ENCODE results near the gene TMOD1. TPM values are rescaled to one million over a fixed set of nuclear protein-coding genes. Genes with fewer than 3 reads are reported as not detected.

Gene TMOD1
- total RNA-seq, 3 donors from 2014 or later = 10.4 to 15.4 (median 13.9) TPM

DNA sequence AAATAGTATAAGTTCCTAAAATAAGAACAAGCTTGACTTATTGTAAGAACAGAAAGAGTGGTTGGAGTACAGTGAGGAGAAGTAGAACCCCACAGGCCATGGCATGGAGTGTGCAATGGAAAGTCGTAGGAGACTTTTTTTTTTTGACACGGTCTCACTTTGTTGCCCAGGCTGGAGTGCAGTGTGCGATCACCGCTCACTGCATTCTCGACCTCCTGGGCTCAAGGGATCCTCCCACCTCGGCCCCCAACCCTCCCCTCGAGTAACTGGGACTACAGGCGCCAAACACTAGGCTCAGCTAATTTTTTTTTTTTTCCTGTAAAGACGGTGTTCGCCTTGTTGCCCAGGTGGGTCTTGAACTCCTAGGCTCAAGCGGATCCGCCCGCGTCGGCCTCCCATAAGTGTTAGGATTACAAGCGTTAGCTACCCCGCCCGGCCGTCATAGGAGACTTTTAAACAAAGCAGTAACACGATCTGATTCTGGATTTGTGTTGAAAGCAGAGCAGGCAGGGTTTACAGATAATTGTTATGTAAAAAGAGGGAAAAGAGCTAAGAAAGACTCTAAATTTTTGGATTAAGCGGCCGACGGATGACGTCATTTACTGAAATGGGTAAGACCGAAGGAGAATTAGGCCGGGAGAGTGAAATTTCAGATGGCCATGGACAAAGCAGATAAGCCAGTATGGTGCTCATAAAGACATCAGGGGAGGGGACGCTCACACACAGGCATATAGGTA is 130.9 kb downstream of the TMOD1 start:
- Histone ChIP-seq H3K4me1 (peaks cover 0 to 15% of the 10 kb centered on the region in 2 donors), H3K36me3 (no peaks in the 10 kb centered on the region), H3K27ac (peak overlapping the region; percentile 96 to 98), H3K4me3 (peak overlapping the region; percentile 87 to 97 (median 97)), H3K9me3 (no peaks in the 10 kb centered on the region), H3K27me3 (no peaks in the 10 kb centered on the region)
- intact Hi-C loops (cut with DNase I; ENCODE audit: low total_unique reads) = no loop called here
- peak in 1 of 2 donors; percentile 41 for DNase-seq (ENCODE audit: low spot score in 2 of 2)
- TF ChIP-seq POLR2A (IDR thresholded peaks at IDR 0.05) (no peak), POLR2AphosphoS5 (IDR thresholded peaks at IDR 0.05) (no peak)
- TF ChIP-seq, protein P1, sequence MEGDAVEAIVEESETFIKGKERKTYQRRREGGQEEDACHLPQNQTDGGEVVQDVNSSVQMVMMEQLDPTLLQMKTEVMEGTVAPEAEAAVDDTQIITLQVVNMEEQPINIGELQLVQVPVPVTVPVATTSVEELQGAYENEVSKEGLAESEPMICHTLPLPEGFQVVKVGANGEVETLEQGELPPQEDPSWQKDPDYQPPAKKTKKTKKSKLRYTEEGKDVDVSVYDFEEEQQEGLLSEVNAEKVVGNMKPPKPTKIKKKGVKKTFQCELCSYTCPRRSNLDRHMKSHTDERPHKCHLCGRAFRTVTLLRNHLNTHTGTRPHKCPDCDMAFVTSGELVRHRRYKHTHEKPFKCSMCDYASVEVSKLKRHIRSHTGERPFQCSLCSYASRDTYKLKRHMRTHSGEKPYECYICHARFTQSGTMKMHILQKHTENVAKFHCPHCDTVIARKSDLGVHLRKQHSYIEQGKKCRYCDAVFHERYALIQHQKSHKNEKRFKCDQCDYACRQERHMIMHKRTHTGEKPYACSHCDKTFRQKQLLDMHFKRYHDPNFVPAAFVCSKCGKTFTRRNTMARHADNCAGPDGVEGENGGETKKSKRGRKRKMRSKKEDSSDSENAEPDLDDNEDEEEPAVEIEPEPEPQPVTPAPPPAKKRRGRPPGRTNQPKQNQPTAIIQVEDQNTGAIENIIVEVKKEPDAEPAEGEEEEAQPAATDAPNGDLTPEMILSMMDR (IDR thresholded peaks at IDR 0.05) = no peak

DNA sequence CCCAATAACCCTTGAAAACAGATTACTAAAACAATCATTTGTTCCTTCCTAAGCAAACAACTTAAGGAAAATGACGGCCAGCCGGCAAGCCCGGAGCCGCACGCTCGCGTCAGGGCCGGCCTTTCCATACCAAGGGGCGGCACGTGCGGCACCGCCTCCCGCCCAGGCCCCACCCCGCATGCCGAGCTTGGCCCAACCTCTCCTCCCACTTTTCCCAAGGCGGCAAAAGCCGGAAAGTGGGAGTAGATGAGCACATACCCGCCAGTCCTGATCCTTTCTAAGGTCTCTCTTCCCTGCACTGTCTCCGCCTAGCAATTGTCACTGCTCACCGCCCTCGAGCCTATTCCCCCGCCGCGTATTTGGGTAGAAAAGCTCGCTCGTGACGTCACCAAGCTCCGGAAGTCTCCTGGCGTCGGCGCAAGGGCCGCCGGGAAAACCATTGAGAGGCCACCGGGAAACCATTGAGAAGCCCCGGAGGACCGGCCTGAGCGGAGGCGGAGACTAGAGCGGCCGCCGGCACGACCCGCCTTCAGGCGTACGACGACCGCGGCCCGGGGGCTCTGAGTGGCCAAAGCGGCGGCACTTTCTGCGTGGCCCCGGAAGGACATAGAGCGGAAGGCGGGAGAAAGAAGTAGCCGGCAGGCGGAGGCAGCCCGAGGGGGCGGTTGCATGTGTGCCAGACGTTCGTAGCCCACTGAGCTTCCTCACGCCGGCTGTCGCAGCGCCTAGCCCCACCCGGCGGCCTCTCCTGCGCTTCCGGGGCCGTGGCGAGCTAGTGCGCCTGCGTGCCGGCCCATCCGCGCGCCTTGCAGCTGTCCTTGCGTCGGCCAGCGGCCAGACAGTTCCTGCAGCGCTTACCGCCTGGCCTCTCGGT is 131.8 kb downstream of the TMOD1 start, which contains the start of the genes NCBP1 and TSTD2:
TSS of gene NCBP1 (plus strand) at position 837 of the 874 bp plus-strand sequence. CDS start 61 bp downstream, outside the sequence.
TSS of gene TSTD2 (minus strand) at position 384 of the 874 bp plus-strand sequence. CDS start 5,806 bp downstream, outside the sequence.
- intact Hi-C loops (cut with DNase I; ENCODE audit: low total_unique reads) = no loop called here
- DNase-seq (ENCODE audit: low spot score in 2 of 2) = peak; percentile 94 to 95
- H3K9me3 ChIP-seq = no peaks in the 10 kb centered on the region
- peaks cover 0 to 15% of the 10 kb centered on the region in 2 donors for H3K4me1 ChIP-seq
- no peaks in the 10 kb centered on the region for H3K36me3 ChIP-seq
- TF ChIP-seq POLR2AphosphoS5 (IDR thresholded peaks at IDR 0.05) (peak; percentile 76 to 80 (median 79)), POLR2A (IDR thresholded peaks at IDR 0.05) (peak; percentile 65)
- TF ChIP-seq, protein P1 (IDR thresholded peaks at IDR 0.05) = no peak
- peak within 1 kb of the TSS; percentile 87 to 97 (median 97) for H3K4me3 ChIP-seq
- H3K27ac ChIP-seq = peak within 1 kb of the TSS; percentile 96 to 98
- no peaks in the 10 kb centered on the region for H3K27me3 ChIP-seq

DNA sequence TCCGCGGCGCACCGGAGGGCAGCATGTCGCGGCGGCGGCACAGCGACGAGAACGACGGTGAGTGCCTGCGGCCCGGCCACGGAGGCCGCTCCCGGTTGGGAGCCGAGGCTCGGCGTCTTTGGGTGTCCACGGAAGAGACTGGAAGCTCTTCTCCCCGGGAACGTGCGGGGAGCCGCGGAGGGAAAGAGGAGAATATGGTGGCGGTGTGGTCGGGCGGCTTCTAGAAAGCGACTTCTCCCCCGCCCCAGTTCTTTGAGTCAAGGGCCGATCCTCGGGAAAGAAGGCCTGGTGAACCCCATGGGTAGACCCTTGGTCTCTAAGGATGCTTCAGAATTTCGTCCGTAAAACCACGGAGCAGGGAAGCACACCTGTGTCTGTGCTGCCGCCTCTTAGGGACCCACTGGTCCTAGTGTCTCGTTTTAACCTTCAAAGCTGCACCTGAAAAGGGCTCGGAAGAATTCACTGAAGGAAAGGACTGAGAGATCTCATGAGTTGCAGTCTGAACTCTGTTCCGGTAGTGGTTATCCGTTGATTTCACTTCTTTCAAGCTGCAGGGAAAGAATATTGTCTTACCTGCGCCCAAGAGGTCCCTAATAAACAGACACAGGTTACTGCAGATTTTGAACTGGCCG is 132.5 kb downstream of the TMOD1 start:
- peak overlapping the region; percentile 87 to 97 (median 97) for H3K4me3 ChIP-seq
- DNase-seq (ENCODE audit: low spot score in 2 of 2) = no peak
- peaks cover 0 to 15% of the 10 kb centered on the region in 2 donors for H3K4me1 ChIP-seq
- H3K36me3 ChIP-seq = no peaks in the 10 kb centered on the region
- peak overlapping the region; percentile 96 to 98 for H3K27ac ChIP-seq
- H3K9me3 ChIP-seq = no peaks in the 10 kb centered on the region
- intact Hi-C loops (cut with DNase I; ENCODE audit: low total_unique reads) = no loop called here
- TF ChIP-seq POLR2A (IDR thresholded peaks at IDR 0.05) (no peak), POLR2AphosphoS5 (IDR thresholded peaks at IDR 0.05) (no peak)
- TF ChIP-seq, protein P1 (IDR thresholded peaks at IDR 0.05) = no peak
- no peaks in the 10 kb centered on the region for H3K27me3 ChIP-seq

DNA sequence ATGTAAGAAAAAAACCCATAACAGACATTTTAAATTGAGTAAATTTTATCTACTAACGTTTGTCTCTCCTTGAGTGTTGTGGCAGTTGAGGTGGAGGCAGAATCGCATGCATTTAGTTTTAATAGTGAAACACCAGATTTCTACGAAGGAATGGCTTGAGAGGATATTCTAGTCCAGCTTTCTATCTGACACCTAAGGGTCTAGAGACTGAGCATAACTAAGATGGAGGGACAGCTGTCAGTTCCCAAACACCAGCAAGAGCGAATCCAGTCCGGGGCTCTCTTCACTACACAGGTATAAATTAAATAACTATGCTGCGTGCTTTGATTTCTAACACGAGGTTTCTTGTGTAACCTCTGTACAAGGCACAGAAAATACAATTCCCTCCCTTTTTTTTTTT is 133.6 kb downstream of the TMOD1 start:
- Histone ChIP-seq H3K4me3 (peak overlapping the region in 1 of 3 donors; percentile 87), H3K4me1 (peaks cover 0 to 15% of the 10 kb centered on the region in 2 donors), H3K27ac (no peak overlapping the region), H3K36me3 (no peaks in the 10 kb centered on the region), H3K9me3 (no peaks in the 10 kb centered on the region), H3K27me3 (no peaks in the 10 kb centered on the region)
- intact Hi-C loops (cut with DNase I; ENCODE audit: low total_unique reads) = no loop called here
- no peak for DNase-seq (ENCODE audit: low spot score in 2 of 2)
- TF ChIP-seq, protein P1 (IDR thresholded peaks at IDR 0.05) = no peak
- TF ChIP-seq POLR2A (IDR thresholded peaks at IDR 0.05) = no peak
- no peak for TF ChIP-seq POLR2AphosphoS5 (IDR thresholded peaks at IDR 0.05)

All from breast epithelium (tissue), 4 donors.